Suprapubic skin (tissue), 4 donors: ENCODE results near the gene HAVCR1.

ENCODE experiments used
- EP300 ChIP-seq: sonication (generic); formaldehyde crosslinking; IDR thresholded peaks from one replicate; pipeline ENCODE4 v1.6.1; 2017; ENCODE audit warnings: antibody characterized with exemption
- POLR2AphosphoS5 ChIP-seq, 3 donors: sonication (generic); formaldehyde crosslinking; IDR thresholded peaks; one replicate each; pipeline ENCODE4 v1.6.1; 2017; ENCODE audit warnings: antibody characterized with exemption in 3 of 3
- TF ChIP-seq, protein P1 (sequence below), 2 donors: fragments of 200-600 bp in 1 of 2; fragments of 450-650 bp in 1 of 2; sonication (generic) in 1 of 2; IDR thresholded peaks; one replicate each; pipeline ENCODE4 v1.5.1; 2016 to 2019; ENCODE audit warnings: antibody characterized with exemption in 2 of 2, mild to moderate bottlenecking in 1 of 2, moderate library complexity in 1 of 2

DNA sequence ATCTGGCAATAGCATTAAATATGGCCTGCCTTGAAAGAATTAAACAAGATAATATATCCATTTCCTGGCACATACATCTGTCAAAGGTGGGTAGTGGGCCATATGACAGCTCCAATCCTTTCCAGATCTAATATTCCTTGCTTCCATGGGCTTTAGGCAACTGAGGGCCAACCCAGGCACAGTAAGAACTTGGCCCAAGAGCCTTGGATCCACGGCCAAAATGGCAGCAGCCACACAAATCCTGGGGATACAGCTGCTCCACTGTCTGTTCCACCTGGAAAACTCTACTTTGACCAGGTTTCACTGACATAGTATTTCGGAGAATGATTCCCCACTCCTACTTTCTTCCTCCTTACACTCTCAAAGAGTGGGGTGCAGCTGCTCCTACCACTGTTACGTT lies 13.3 kb downstream of the HAVCR1 start:
- TF ChIP-seq, protein P1, sequence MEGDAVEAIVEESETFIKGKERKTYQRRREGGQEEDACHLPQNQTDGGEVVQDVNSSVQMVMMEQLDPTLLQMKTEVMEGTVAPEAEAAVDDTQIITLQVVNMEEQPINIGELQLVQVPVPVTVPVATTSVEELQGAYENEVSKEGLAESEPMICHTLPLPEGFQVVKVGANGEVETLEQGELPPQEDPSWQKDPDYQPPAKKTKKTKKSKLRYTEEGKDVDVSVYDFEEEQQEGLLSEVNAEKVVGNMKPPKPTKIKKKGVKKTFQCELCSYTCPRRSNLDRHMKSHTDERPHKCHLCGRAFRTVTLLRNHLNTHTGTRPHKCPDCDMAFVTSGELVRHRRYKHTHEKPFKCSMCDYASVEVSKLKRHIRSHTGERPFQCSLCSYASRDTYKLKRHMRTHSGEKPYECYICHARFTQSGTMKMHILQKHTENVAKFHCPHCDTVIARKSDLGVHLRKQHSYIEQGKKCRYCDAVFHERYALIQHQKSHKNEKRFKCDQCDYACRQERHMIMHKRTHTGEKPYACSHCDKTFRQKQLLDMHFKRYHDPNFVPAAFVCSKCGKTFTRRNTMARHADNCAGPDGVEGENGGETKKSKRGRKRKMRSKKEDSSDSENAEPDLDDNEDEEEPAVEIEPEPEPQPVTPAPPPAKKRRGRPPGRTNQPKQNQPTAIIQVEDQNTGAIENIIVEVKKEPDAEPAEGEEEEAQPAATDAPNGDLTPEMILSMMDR (IDR thresholded peaks at IDR 0.05), result no peak
- no peak for TF ChIP-seq POLR2AphosphoS5 (IDR thresholded peaks at IDR 0.05)
- no peak for TF ChIP-seq EP300
